ENCODE data around the gene RPN2. TPM values are rescaled to one million over a fixed set of nuclear protein-coding genes. Genes with fewer than 3 reads are reported as not detected.

RPN2 gene
- total and polyA plus RNA-seq, 9 of the 15 experiments (the other 6 are each of a cell fraction or from before 2014, with no cell fraction given): 168 to 548 (median 325) TPM

DNA sequence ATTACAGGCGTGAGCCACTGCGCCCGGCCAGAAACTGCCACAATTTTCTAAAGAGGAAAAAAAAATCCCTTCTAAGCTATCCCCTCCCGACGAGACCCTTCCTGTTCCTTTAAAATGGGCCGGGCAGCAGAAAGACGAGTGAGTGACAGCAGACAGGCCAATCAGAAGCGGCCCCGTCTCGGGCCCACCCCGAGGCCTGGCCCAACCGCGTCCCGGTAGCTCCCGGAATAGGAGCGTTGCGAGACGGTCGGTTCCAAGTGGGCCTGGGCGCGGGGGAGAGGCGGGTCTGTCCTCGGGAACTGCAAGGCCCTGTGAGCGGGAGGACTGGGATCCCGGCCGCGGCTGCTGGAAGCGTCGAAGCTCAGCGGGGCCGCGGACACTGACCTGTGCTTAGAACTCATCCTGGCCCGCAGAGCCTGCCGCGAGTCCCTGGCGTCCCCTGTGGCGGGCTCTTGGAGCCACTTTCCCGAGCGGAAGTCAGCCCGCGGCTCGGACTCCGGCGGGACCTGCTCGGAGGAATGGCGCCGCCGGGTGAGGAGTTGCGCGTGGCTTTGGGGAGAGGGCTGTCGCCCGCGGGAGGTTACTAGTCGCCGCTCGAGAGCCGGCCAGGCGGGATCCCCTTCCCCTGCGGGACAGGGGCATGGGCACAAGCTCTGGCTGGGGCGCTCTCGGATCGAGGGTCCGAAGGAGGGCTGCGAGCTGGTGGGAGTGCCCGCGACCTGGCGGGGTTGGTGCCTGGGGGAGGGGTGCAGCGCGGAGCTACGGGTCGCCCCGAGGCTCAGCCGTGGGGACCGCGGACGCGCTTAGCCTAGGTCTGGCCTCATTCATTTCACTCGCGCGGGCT lies at the start of gene RPN2, which contains the start of gene MROH8 (continued):
- TF ChIP-seq, protein P1, sequence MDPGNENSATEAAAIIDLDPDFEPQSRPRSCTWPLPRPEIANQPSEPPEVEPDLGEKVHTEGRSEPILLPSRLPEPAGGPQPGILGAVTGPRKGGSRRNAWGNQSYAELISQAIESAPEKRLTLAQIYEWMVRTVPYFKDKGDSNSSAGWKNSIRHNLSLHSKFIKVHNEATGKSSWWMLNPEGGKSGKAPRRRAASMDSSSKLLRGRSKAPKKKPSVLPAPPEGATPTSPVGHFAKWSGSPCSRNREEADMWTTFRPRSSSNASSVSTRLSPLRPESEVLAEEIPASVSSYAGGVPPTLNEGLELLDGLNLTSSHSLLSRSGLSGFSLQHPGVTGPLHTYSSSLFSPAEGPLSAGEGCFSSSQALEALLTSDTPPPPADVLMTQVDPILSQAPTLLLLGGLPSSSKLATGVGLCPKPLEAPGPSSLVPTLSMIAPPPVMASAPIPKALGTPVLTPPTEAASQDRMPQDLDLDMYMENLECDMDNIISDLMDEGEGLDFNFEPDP (CRISPR knock-in tag; IDR thresholded peaks at IDR 0.05): no peak
- TF ChIP-seq NFIC (IDR thresholded peaks at IDR 0.05): no peak
- TF ChIP-seq ATF7 (IDR thresholded peaks at IDR 0.05): peak; percentile 100
- TF ChIP-seq KLF1 (tag; IDR thresholded peaks at IDR 0.05): no peak
- TF ChIP-seq CREM (IDR thresholded peaks at IDR 0.05; ENCODE audit: low read depth): peak; percentile 74
- no peak for TF ChIP-seq KDM1A (IDR thresholded peaks at IDR 0.05)
- TF ChIP-seq, protein P2, sequence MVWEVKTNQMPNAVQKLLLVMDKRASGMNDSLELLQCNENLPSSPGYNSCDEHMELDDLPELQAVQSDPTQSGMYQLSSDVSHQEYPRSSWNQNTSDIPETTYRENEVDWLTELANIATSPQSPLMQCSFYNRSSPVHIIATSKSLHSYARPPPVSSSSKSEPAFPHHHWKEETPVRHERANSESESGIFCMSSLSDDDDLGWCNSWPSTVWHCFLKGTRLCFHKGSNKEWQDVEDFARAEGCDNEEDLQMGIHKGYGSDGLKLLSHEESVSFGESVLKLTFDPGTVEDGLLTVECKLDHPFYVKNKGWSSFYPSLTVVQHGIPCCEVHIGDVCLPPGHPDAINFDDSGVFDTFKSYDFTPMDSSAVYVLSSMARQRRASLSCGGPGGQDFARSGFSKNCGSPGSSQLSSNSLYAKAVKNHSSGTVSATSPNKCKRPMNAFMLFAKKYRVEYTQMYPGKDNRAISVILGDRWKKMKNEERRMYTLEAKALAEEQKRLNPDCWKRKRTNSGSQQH (CRISPR knock-in tag; IDR thresholded peaks at IDR 0.05): no peak
- TF ChIP-seq, protein P3, sequence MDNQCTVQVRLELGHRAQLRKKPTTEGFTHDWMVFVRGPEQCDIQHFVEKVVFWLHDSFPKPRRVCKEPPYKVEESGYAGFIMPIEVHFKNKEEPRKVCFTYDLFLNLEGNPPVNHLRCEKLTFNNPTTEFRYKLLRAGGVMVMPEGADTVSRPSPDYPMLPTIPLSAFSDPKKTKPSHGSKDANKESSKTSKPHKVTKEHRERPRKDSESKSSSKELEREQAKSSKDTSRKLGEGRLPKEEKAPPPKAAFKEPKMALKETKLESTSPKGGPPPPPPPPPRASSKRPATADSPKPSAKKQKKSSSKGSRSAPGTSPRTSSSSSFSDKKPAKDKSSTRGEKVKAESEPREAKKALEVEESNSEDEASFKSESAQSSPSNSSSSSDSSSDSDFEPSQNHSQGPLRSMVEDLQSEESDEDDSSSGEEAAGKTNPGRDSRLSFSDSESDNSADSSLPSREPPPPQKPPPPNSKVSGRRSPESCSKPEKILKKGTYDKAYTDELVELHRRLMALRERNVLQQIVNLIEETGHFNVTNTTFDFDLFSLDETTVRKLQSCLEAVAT (IDR thresholded peaks at IDR 0.05): peak in 1 of 2 experiments; percentile 28; a peak in 1 of 4 replicates
- TF ChIP-seq ZFP30 (CRISPR knock-in tag; IDR thresholded peaks at IDR 0.05; ENCODE audit: borderline replicate concordance): no peak
- TF ChIP-seq, protein P4, sequence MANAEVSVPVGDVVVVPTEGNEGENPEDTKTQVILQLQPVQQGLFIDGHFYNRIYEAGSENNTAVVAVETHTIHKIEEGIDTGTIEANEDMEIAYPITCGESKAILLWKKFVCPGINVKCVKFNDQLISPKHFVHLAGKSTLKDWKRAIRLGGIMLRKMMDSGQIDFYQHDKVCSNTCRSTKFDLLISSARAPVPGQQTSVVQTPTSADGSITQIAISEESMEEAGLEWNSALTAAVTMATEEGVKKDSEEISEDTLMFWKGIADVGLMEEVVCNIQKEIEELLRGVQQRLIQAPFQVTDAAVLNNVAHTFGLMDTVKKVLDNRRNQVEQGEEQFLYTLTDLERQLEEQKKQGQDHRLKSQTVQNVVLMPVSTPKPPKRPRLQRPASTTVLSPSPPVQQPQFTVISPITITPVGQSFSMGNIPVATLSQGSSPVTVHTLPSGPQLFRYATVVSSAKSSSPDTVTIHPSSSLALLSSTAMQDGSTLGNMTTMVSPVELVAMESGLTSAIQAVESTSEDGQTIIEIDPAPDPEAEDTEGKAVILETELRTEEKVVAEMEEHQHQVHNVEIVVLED (CRISPR knock-in tag; IDR thresholded peaks at IDR 0.05): 0 out of 2 replicates have a peak, but pooled peaks have one; percentile 39
- TF ChIP-seq, protein P5, sequence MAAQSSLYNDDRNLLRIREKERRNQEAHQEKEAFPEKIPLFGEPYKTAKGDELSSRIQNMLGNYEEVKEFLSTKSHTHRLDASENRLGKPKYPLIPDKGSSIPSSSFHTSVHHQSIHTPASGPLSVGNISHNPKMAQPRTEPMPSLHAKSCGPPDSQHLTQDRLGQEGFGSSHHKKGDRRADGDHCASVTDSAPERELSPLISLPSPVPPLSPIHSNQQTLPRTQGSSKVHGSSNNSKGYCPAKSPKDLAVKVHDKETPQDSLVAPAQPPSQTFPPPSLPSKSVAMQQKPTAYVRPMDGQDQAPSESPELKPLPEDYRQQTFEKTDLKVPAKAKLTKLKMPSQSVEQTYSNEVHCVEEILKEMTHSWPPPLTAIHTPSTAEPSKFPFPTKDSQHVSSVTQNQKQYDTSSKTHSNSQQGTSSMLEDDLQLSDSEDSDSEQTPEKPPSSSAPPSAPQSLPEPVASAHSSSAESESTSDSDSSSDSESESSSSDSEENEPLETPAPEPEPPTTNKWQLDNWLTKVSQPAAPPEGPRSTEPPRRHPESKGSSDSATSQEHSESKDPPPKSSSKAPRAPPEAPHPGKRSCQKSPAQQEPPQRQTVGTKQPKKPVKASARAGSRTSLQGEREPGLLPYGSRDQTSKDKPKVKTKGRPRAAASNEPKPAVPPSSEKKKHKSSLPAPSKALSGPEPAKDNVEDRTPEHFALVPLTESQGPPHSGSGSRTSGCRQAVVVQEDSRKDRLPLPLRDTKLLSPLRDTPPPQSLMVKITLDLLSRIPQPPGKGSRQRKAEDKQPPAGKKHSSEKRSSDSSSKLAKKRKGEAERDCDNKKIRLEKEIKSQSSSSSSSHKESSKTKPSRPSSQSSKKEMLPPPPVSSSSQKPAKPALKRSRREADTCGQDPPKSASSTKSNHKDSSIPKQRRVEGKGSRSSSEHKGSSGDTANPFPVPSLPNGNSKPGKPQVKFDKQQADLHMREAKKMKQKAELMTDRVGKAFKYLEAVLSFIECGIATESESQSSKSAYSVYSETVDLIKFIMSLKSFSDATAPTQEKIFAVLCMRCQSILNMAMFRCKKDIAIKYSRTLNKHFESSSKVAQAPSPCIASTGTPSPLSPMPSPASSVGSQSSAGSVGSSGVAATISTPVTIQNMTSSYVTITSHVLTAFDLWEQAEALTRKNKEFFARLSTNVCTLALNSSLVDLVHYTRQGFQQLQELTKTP (IDR thresholded peaks at IDR 0.05; ENCODE audit: low read depth in 1 of 2, partially characterized antibody in 2 of 2): no peak
- no peak for TF ChIP-seq NR4A1 (CRISPR knock-in tag; IDR thresholded peaks at IDR 0.05)
- no peak for TF ChIP-seq NR4A1 (tag; IDR thresholded peaks at IDR 0.05)
- TF ChIP-seq STAT5A (IDR thresholded peaks at IDR 0.05; ENCODE audit: borderline replicate concordance, low read length): no peak
- TF ChIP-seq HDAC8 (tag; IDR thresholded peaks at IDR 0.05): no peak
- TF ChIP-seq SMAD1 (IDR thresholded peaks at IDR 0.05; ENCODE audit: low read depth, low read length, partially characterized antibody): peak; percentile 11
- TF ChIP-seq PYGO2 (tag; IDR thresholded peaks at IDR 0.05): no peak
- TF ChIP-seq TAF7 (tag; IDR thresholded peaks at IDR 0.05): no peak
